ENCODE measurements around the gene DCXR. TPM values are rescaled to one million over a fixed set of nuclear protein-coding genes. Genes with fewer than 3 reads are reported as not detected.

DCXR gene
- total and polyA plus RNA-seq, 2 of the 13 experiments (the other 11 are each of a cell fraction or from before 2014, with no cell fraction given): 287 to 311 TPM

GRCh38 chr17:82065638-82066303 is 28.3 kb upstream of the DCXR start, which contains the start of gene DUS1L (continued):
- TF ChIP-seq MNT (IDR thresholded peaks at IDR 0.05) (no peak), CREB1 (IDR thresholded peaks at IDR 0.05) (0 out of 2 replicates have a peak, but pooled peaks have one; percentile 39), CREB1 (CRISPR knock-in tag; IDR thresholded peaks at IDR 0.05) (no peak), GATA4 (IDR thresholded peaks at IDR 0.05; ENCODE audit: borderline replicate concordance, low read depth) (no peak), PPARG (CRISPR knock-in tag; conservative IDR thresholded peaks at IDR 0.05) (peak; percentile 78), CSRNP1 (CRISPR knock-in tag; IDR thresholded peaks at IDR 0.05) (peak; percentile 88; the same call in 1 of the 2 replicates), PHB2 (IDR thresholded peaks at IDR 0.05; ENCODE audit: partially characterized antibody) (no peak), BHLHE40 (IDR thresholded peaks at IDR 0.05; ENCODE audit: low read length) (peak; percentile 51; the same call in 1 of the 2 replicates), ZBTB10 (CRISPR knock-in tag; IDR thresholded peaks at IDR 0.05; ENCODE audit: borderline replicate concordance) (no peak; the same call in 1 of the 2 replicates), DMTF1 (CRISPR knock-in tag; IDR thresholded peaks at IDR 0.05) (no peak), RELA (CRISPR knock-in tag; IDR thresholded peaks at IDR 0.05) (peak; percentile 79; the same call in 1 of the 2 replicates), FOXP4 (CRISPR knock-in tag; IDR thresholded peaks at IDR 0.05) (no peak), ARHGAP35 (CRISPR knock-in tag; IDR thresholded peaks at IDR 0.05; ENCODE audit: borderline replicate concordance) (peak; percentile 38; the same call in 1 of the 2 replicates), NFE2L1 (CRISPR knock-in tag; IDR thresholded peaks at IDR 0.05; ENCODE audit: borderline replicate concordance) (peak; percentile 79; the same call in 1 of the 2 replicates), ZBTB49 (CRISPR knock-in tag; IDR thresholded peaks at IDR 0.05; ENCODE audit: borderline replicate concordance) (peak; percentile 96; the same call in 1 of the 2 replicates), ZKSCAN1 (IDR thresholded peaks at IDR 0.05; ENCODE audit: low read length) (no peak)
